Stimulated activated CD8-positive, alpha-beta memory T cell treated with anti-CD3 and anti-CD28 coated beads, Interleukin-15, amount 100 ng/mL, for 24 hours (primary cell): ENCODE data around the gene ZNF611.
A peak's percentile ranks its signal among the peaks of the same experiment; 100 is the strongest.
"Not testable (repeated sequence)": the region's sequence is repeated elsewhere in the genome, so short reads cannot be mapped to it uniquely, and the experiment has no call there.

Source experiments
- DNase-seq: peaks from one replicate; pipeline ENCODE4 v3.0.0-alpha.2; 2020; ENCODE audit warnings: low read depth

The ZNF611 gene

DNA sequence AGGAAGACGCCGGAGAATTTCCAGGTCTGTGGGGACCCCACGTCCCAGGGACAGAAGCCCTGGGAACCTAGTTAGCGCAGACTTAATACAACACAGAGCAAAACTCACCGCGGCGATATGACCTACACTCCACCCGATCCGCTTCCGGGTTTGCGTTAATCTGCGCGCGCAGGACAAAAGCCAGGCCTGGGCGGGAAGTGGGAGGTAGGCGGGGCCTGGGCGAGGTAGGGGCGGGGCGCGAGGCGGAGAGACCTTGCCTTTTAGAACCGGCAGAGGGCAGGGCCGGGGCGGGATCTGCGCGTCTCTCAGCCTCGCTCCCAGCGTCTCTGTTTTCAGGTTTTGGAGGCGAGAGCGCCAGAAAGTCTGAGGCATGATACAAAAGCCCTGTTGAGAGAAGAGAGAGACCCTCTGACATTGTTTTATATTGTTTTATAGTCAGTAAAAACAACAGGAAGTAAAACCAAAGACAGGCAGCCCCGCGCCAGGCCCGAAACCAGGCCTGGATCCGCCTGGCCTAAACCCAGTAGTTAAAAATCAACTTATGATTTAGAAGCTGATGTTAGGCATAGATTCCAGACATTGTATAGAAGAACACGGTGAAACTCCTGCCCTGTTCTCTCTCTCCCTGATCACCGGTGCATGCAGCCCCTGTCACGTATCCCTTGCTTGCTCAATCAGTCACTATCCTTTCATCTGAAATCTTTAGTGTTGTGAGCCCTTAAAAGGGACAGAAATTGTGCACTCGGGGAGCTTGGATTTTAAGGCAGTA, at the start of gene ZNF611:
TSS of gene ZNF611 (minus strand) at position 152 of the 769 bp plus-strand sequence. CDS start 19,150 bp downstream, outside the sequence.
- peak; percentile 99 for DNase-seq

GRCh38 chr19:52782864-52783263, 48.0 kb upstream of the ZNF611 start:
- not testable (repeated sequence) for DNase-seq

DNA sequence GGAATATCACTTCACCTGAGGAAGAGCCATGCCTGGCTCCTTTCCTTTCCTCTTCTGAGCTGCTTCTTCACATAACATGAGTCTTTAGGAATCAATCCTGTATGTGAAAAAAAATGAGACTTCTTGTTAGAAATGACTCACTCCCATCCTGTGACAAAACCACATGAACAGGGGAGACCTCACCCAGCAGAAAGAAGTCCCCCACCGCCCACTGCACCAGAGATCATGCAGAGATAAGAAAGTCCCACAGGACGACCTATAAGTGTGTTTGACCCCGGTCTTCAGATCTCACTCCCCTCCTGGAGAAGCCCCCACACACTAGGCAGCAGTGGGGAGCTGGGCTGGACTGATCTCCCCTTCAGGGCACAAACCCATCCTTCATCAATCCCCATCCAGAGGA, 44.0 kb upstream of the ZNF611 start:
- no peak for DNase-seq

DNA sequence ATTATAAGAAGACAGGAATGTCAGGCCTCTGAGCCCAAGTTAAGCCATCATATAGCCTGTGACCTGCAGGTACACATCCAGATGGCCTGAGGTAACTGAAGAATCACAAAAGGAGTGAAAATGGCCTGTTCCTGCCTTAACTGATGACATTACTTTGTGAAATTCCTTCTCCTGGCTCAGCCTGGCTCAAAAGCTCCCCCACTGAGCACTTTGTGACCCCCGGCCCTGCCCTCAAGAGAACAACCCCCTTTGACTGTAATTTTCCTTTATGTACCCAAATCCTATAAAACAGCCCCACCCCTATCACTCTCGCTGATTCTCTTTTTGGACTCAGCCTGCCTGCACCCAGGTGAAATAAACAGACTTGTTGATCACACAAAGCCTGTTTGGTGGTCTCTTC, 21.6 kb upstream of the ZNF611 start:
- not testable (repeated sequence) for DNase-seq

DNA sequence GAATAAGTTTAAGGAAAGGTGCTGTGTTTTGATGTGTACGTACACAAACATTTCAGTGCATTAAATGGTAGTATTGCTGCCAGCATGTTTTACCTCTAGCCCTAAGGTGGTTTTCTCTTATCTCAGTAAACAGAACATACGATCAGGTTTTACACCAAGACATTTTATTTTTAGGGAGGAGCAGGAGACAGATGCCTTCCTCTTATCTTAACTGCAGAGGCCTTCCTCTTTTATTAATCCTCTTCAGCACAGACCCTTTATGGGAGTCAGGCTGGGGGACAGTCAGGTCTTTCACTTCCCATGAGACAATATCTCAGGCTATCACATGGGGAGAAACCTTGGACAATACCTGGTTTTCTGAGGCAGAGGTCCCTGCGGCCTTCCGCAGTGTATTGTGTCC, 14.9 kb upstream of the ZNF611 start:
- DNase-seq = no peak

DNA sequence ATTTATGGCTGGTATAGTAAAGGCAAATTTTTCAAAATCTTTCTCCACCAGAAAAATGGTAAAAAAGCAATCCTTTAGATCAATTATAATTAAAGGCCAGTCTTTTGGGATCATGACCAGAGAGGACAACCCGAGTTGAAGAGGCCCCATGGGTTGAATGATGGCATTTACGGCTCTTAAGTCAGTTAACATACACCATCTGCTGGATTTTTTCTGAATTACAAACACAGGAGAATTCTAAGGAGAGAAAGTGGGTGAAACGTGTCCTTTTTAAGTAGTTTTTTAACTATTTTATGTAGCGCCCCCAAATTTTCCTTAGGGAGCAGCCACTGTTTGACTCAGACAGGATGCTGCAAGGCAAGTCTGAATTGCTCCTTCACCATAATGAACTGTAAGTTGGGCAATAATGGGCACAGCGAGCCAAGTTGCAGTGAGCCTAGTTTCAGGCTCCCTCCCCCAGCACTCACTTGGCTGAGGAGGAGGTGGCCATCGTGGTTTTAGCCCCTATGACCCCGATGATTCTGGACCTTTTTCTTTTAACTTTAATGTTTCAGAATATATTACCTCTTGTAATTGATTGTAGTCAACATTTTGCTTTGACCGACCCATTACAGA, 13.6 kb upstream of the ZNF611 start:
- DNase-seq = no peak

DNA sequence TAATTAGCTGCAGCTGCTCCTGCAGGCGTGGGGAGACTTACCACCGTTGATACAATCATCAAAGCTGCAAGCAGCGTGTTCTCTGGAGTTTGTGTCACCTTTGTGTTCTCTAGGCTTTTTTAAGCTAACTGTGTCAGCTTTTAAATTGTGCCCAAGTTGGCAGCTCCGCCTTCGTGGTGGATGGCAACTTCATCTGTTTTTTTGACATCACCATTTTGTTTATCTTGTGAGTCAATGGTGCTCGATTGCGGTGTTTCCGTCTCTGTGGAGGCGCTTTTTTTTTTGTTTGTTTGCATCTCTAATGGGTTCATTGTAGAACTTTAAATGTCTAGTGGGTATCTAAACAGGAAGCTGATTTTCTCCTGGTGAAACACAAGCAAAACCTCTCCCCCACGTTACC, 11.1 kb upstream of the ZNF611 start:
- DNase-seq = not testable (repeated sequence)

GRCh38 chr19:52743091-52743490, 8.2 kb upstream of the ZNF611 start:
- no peak for DNase-seq

GRCh38 chr19:52742516-52742915, 7.7 kb upstream of the ZNF611 start:
- no peak for DNase-seq

DNA sequence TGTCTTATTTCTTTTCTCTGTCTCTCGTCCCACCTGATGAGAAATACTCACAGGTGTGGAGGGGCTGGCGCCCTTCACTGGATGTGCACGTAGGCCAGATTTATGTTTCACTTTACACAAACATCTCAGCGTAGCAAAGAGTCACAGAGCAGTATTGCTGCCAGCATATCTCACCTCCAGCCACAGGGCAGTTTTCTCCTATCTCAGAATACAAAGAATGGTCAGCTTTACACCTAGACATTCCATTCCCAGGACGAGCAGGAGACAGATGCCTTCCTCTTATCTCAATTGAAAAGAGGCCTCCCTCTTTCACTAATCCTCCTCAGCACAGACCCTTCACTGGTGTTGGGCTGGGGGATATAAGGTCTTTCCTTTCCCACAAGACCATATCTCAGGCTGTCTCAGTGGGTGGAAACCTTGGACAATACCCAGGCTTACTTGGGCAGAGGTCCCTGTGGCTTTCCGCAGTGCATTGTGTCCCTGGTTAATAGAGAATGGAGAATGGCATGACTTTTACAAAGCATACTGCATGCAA, 7.2 kb upstream of the ZNF611 start:
- DNase-seq = no peak

DNA sequence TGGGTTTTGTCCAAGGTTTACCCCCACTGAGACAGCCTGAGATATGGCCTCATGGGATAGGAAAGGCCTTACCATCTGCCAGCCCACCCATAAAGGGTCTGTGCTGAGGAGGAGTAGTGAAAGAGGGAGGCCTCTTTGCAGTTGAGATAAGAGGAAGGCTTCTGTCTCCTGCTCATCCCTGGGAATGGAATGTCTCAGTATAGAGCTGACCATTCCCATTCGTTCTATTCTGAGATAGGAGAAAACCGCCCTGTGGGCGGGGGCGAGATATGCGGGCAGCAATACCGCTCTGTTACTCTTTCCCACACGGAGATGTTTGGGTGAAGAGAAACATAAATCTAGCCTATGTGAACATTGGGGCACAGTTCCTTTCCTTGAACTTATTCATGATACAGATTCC, 6.5 kb upstream of the ZNF611 start:
- DNase-seq = not testable (repeated sequence)

DNA sequence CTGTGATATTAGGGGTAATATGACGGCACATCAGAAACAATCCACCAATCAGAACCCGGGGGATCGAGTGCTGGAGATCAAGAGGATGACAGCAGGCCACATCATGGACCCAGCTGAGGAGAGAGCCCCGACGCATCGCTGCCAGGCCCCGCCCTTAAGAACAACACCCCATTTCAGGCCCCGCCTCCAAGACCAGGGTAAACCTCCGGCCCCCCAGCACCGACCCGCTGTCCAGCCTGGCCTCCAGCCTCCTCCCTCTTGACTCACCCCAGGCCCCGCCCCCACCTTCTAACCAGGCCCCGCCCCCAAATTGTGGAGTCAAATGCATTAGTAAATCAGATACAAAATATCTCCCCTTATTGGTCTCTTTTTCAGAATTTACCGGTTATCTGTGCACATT, 4.7 kb upstream of the ZNF611 start:
- DNase-seq = no peak

- DNase-seq = no peak
Measured at GRCh38 chr19:52735734-52736133, 890 bp upstream of the ZNF611 start.

DNA sequence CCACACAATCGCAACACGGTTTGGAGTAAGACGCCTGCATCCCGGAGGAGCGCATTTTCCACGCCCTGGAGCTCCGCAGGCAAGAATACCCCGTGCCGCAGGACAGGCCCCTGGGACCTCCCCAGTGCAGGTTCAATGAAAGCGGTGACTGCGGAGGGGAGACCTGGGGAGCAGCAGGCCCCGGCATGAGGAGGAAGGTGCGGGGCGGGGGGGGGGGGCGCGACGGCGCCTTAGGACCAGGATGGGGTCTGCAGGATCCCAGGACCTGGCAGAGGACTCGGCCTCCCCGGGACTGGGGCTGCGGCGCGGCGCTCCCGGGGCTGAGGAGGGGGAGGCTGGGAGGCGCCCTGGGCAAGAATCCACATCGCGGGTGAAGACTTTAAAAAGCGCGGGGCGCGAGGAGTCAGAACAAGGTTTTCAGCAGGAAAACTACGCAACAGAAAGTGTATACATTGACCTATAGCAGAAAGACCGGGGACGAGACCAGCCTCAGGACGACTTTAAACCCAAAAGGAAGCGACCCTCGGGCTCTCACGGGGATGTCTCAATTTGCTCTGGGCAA, 432 bp downstream of the ZNF611 start:
- DNase-seq = peak; percentile 10

DNA sequence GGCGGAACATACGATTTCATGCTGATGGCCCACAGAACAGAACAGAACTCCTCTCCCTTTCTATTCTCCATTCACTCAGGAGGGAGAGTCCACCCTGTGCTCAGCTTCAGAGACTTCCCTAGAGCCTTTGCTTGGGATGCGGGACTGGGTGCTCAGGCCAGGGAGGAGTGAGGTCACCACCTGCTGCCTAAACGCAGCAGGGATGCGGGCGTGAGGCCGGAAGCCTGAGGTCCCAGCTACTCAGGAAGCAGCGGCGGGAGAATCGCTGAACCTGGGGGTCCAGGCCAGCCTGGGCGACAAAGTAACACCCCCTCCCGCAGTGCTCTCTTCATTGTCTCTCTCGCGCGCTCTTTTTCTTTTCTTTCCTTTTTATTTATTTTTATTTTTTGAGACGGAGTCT, 8.8 kb downstream of the ZNF611 start:
- not testable (repeated sequence) for DNase-seq

- DNase-seq = no peak
Measured at GRCh38 chr19:52725528-52725961, 9.3 kb downstream of the ZNF611 start.

GRCh38 chr19:52724701-52725514, 9.9 kb downstream of the ZNF611 start:
- DNase-seq = no peak

DNA sequence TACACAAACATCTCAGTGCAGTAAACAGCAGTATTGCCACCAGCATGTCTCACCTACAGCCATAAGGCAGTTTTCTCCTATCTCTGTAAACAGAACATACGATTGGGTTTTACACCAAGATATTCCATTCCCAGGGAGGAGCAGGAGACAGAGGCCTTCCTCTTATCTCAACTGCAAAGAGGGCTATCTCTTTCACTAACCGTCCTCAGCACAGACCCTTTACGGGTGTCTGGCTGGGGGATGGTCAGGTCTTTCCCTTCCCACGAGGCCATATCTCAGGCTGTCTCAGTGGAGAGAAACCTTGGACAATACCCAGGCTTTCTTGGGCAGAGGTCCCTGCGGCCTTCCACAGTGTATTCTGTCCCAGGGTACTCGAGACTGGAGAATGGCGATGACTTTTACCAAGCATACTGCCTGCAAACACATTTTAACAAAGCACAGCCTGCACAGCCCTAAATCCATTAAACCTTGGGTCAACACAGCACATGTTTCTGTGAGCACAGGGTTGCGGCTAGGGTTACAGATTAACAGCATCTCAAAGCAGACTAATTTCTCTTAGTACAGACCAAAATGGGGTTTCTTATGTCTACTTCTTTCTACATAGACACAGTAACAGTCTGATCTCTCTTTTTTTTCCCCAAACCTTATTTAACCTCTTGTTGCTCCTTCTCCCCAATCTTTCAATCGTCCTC, 10.8 kb downstream of the ZNF611 start:
- not testable (repeated sequence) for DNase-seq

DNA sequence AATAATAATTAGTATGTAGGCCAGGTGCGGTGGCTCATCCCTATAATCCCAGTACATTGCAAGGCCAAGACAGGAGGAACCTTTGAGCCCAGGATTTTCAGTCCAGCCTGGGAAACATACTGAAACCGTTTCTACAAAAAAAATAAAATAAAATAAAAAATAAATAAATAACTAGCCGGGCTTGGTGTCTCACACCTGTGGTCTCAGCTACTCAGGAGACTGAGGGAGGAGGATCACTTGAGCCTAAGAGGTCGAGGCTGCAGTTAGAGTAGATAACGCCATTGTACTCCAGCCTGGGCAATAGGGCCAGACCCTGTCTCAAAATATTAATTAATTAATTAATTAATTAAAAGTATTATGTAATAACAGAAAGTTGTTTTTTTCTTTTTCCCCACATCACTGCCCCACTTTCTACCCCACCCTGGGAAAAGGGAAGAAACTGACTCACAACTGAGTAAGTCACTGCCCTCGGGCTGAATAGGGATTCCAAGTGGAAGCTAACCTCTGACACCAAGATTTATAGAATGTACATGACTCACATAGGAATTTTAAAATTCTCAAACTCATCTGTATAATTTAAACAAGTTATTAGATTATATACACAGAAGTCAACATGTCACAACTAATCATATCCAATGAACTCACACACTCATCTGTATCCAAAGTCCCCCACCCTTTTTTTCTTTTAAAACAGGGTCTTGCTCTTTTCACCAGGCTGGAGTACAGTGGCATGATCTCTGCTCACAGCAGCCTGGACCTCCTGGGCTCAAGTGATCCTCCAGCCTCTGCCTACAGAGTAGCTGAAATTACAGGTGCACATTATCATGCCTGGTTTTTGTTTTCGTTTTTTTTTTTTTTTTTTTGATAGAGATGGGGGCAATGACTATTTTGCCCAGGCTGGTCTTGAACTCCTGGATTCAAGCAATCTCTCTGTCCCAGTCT, 12.5 kb downstream of the ZNF611 start:
- no peak for DNase-seq

GRCh38 chr19:52720541-52720940, 14.3 kb downstream of the ZNF611 start:
- not testable (repeated sequence) for DNase-seq
